HCT116 (cell line): ENCODE data around the gene COBLL1. TPM values are rescaled to one million over a fixed set of nuclear protein-coding genes. Genes with fewer than 3 reads are reported as not detected.

Experiments
- ATAC-seq: fragments of 200-7000 bp; cut with Tn5 transposase; 2 replicates; pipeline ENCODE4 v1.9.1; 2020; ENCODE audit warnings: mild to moderate bottlenecking, moderate library complexity
- BruUV-seq: library from RNA; stranded (reverse); fragments of 400-500 nt; replicated peaks from 2 replicates; lab custom pipeline; 2021; lab: Mats Ljungman, UMichigan
- CTCF ChIA-PET: fragments of 300-600 bp; sonication (Branson Sonifier 250); formaldehyde crosslinking; loops from one replicate; lab custom pipeline; 2021; ENCODE audit warnings: antibody characterized with exemption; lab: Charles Lee
- POLR2A ChIA-PET: fragments of 300-600, 350-600 bp; sonication (Branson Sonifier 250); formaldehyde crosslinking; loops from one replicate; lab custom pipeline; 2021; ENCODE audit warnings: antibody characterized with exemption; lab: Charles Lee
- RAD21 ChIA-PET, 2 experiments: fragments of 300-600 bp; sonication (Branson Sonifier 250); formaldehyde crosslinking; loops; one replicate each; lab custom pipeline; 2023; ENCODE audit warnings: low total read pairs in 2 of 2; ENCODE audit not compliant: uncharacterized antibody in 2 of 2, unreplicated experiment in 2 of 2, low non-redundant PET in 1 of 2; lab: Charles Lee
- DNase-seq: peaks from one replicate; pipeline ENCODE4 v3.0.0-alpha.2; 2010; ENCODE audit warnings: low read depth, low spot score
- H2AFZ ChIP-seq: fragments of 200-600 bp; shearing (Covaris generic), sonication (generic); 2 replicates; pipeline ENCODE4 v1.6.1; 2017; ENCODE audit warnings: low read depth, mixed run types, mixed read lengths, antibody characterized with exemption, low read length; ENCODE audit not compliant: poor library complexity, severe bottlenecking
- H3K27ac ChIP-seq: 2 replicates; pipeline ENCODE4 v1.5.1; 2012; ENCODE audit warnings: low read depth, low read length
- H3K27me3 ChIP-seq: fragments of 200-600 bp; sonication (generic); 2 replicates; pipeline ENCODE4 v1.6.1; 2016; ENCODE audit warnings: mixed run types, low read length, mixed read lengths; ENCODE audit not compliant: insufficient read depth
- H3K36me3 ChIP-seq, 2 experiments: fragments of 200-500 bp in 1 of 2; fragments of 200-600 bp in 1 of 2; sonication (Bioruptor generic) in 1 of 2; sonication (generic) in 1 of 2; 2 replicates each; pipeline versions ENCODE4 v1.5.1 to v1.6.1; 2014 to 2016; ENCODE audit warnings: low read length in 2 of 2, inconsistent platforms in 1 of 2, mixed read lengths in 1 of 2, mixed run types in 1 of 2; ENCODE audit not compliant: insufficient read depth in 2 of 2, control insufficient read depth in 1 of 2
- H3K4me1 ChIP-seq, 2 experiments: fragments of 200-600 bp in 1 of 2; sonication (generic) in 1 of 2; 2 replicates each; pipeline versions ENCODE4 v1.5.1 to v1.6.1; 2012 to 2017; ENCODE audit warnings: low read length in 2 of 2, inconsistent platforms in 1 of 2, mild to moderate bottlenecking in 1 of 2, mixed read lengths in 1 of 2, mixed run types in 1 of 2, moderate library complexity in 1 of 2; ENCODE audit not compliant: insufficient read depth in 2 of 2, control insufficient read depth in 1 of 2
- H3K4me2 ChIP-seq: fragments of 200-600 bp; sonication (generic); 2 replicates; pipeline ENCODE4 v1.6.1; 2017; ENCODE audit warnings: mixed run types, low read length, mixed read lengths
- H3K4me3 ChIP-seq, 2 experiments: fragments of 200-600 bp in 1 of 2; sonication (generic) in 1 of 2; replicated peaks in 1 of 2; 2 replicates each; pipeline ENCODE4 v1.5.1; 2011 to 2016; ENCODE audit warnings: low read length in 2 of 2, control low read depth in 1 of 2, low read depth in 1 of 2, mild to moderate bottlenecking in 1 of 2, mixed read lengths in 1 of 2, mixed run types in 1 of 2
- H3K79me2 ChIP-seq: fragments of 200-600 bp; sonication (generic); 2 replicates; pipeline ENCODE4 v1.6.1; 2017; ENCODE audit warnings: mild to moderate bottlenecking, mixed run types, low read length, moderate library complexity, mixed read lengths; ENCODE audit not compliant: insufficient read depth
- H3K9ac ChIP-seq: fragments of 200-600 bp; sonication (generic); 2 replicates; pipeline ENCODE4 v1.6.1; 2016; ENCODE audit warnings: low read length, mixed read lengths
- H3K9me2 ChIP-seq: fragments of 200-600 bp; sonication (generic), shearing (Covaris generic); 2 replicates; pipeline ENCODE4 v1.6.1; 2017; ENCODE audit warnings: mixed run types, mild to moderate bottlenecking, moderate library complexity; ENCODE audit not compliant: insufficient read depth
- H3K9me3 ChIP-seq, 2 experiments: fragments of 200-500 bp in 1 of 2; fragments of 200-600 bp in 1 of 2; sonication (Bioruptor generic) in 1 of 2; sonication (generic) in 1 of 2; 2 replicates each; pipeline ENCODE4 v1.6.1; 2014 to 2017; ENCODE audit warnings: low read length in 2 of 2, mixed read lengths in 2 of 2, inconsistent platforms in 1 of 2, low read depth in 1 of 2, mild to moderate bottlenecking in 1 of 2, mixed run types in 1 of 2, moderate library complexity in 1 of 2; ENCODE audit not compliant: control insufficient read depth in 1 of 2, insufficient read depth in 1 of 2
- H4K20me1 ChIP-seq: fragments of 200-600 bp; sonication (generic), shearing (Covaris generic); 2 replicates; pipeline ENCODE4 v1.6.1; 2017; ENCODE audit warnings: mixed run types, mild to moderate bottlenecking, moderate library complexity; ENCODE audit not compliant: insufficient read depth
- CBX3 ChIP-seq: IDR thresholded peaks from 2 replicates; pipeline ENCODE4 v1.6.1; 2012; ENCODE audit warnings: low read depth
- CEBPB ChIP-seq: IDR thresholded peaks from 2 replicates; pipeline ENCODE4 v1.6.1; 2012; ENCODE audit warnings: low read depth
- CTCF ChIP-seq, 3 experiments: fragments of 200-600 bp in 1 of 3; sonication (generic) in 1 of 3; IDR thresholded peaks in 2 of 3; conservative IDR thresholded peaks in 1 of 3; 2 replicates each; pipeline ENCODE4 v1.5.1; 2012 to 2017; ENCODE audit warnings: low read depth in 2 of 3, low read length in 2 of 3, antibody characterized with exemption in 1 of 3, borderline replicate concordance in 1 of 3, control low read depth in 1 of 3, mild to moderate bottlenecking in 1 of 3, mixed read lengths in 1 of 3, mixed run types in 1 of 3, moderate library complexity in 1 of 3; ENCODE audit not compliant: insufficient read depth in 1 of 3
- EGR1 ChIP-seq: IDR thresholded peaks from 2 replicates; pipeline ENCODE4 v1.6.1; 2012; ENCODE audit warnings: low read depth
- EZH2phosphoT487 ChIP-seq: fragments of 200-600 bp; IDR thresholded peaks from 2 replicates; pipeline ENCODE4 v1.6.1; 2018; ENCODE audit warnings: antibody characterized with exemption, borderline replicate concordance
- FOSL1 ChIP-seq: IDR thresholded peaks from 2 replicates; pipeline ENCODE4 v1.6.1; 2012; ENCODE audit warnings: low read depth
- JUND ChIP-seq: IDR thresholded peaks from 2 replicates; pipeline ENCODE4 v1.6.1; 2012
- MAX ChIP-seq: IDR thresholded peaks from 2 replicates; pipeline ENCODE4 v1.6.1; 2012
- POLR2AphosphoS5 ChIP-seq: IDR thresholded peaks from 2 replicates; pipeline ENCODE4 v1.6.1; 2011; ENCODE audit warnings: mild to moderate bottlenecking, low read depth, low read length, moderate library complexity
- RAD21 ChIP-seq: IDR thresholded peaks from 2 replicates; pipeline ENCODE4 v1.6.1; 2012; ENCODE audit warnings: low read depth, mild to moderate bottlenecking
- REST ChIP-seq: IDR thresholded peaks from 2 replicates; pipeline ENCODE4 v1.6.1; 2012; ENCODE audit warnings: low read depth
- SP1 ChIP-seq: IDR thresholded peaks from 2 replicates; pipeline ENCODE4 v1.6.1; 2012; ENCODE audit warnings: low read depth
- SRF ChIP-seq: IDR thresholded peaks from 2 replicates; pipeline ENCODE4 v1.6.1; 2012; ENCODE audit warnings: low read depth
- TCF7L2 ChIP-seq: IDR thresholded peaks from 2 replicates; pipeline ENCODE4 v1.7.0; 2011; ENCODE audit warnings: borderline replicate concordance, inconsistent platforms; ENCODE audit not compliant: insufficient read depth, insufficient read length; ENCODE audit errors: extremely low read depth
- YY1 ChIP-seq: IDR thresholded peaks from 2 replicates; pipeline ENCODE4 v1.6.1; 2011; ENCODE audit warnings: low read length, low read depth, moderate library complexity, mild to moderate bottlenecking; ENCODE audit not compliant: insufficient replicate concordance; ENCODE audit errors: extremely low read depth
- ZFX ChIP-seq: fragments of 450-650 bp; IDR thresholded peaks from 2 replicates; pipeline ENCODE4 v1.6.1; 2017
- ZNF274 ChIP-seq: fragments of 200-500 bp; sonication (Bioruptor generic); IDR thresholded peaks from 2 replicates; pipeline ENCODE4 v1.6.1; 2014; ENCODE audit warnings: mild to moderate bottlenecking, low read depth, low read length, inconsistent platforms
- intact Hi-C: fragments of 100-400 bp; cut with micrococcal nuclease; formaldehyde crosslinking; loops from 2 replicates; pipeline ENCODE4 v1.10.0; 2022
- total RNA-seq: library from RNA; stranded (reverse); gene quantifications from one replicate; pipeline ENCODE4 v1.2.1, GENCODE V29; 2021; ENCODE audit not compliant: unreplicated experiment

The COBLL1 gene
- total RNA-seq, 1 experiment from 2014 or later, result 3.6 TPM

- Histone ChIP-seq H4K20me1 (no peaks in the 10 kb centered on the region), H3K4me1 (no peaks in the 10 kb centered on the region), H3K79me2 (no peaks in the 10 kb centered on the region), H3K4me3 (no peak overlapping the region), H3K27ac (no peak overlapping the region), H3K36me3 (no peaks in the 10 kb centered on the region), H3K27me3 (no peaks in the 10 kb centered on the region)
- ATAC-seq (no peak), DNase-seq (no peak)
- intact Hi-C loops, result no loop called here
- ChIA-PET CTCF (no interaction called here), RAD21 (no interaction called here)
- TF ChIP-seq REST, result no peak
- no peak for TF ChIP-seq CTCF (IDR thresholded peaks at IDR 0.05 in 2 of 3, conservative IDR thresholded peaks at IDR 0.05 in 1 of 3; ENCODE audit: borderline replicate concordance in 1 of 3, insufficient read depth in 1 of 3, low read depth in 2 of 3, low read length in 2 of 3)
- no peak for TF ChIP-seq YY1
- no peak for TF ChIP-seq MAX
- no peak for TF ChIP-seq POLR2AphosphoS5
- no peak for TF ChIP-seq SRF
- no peak for TF ChIP-seq JUND
- no peak for TF ChIP-seq ZNF274
- TF ChIP-seq FOSL1, result no peak
- no peak for TF ChIP-seq RAD21
- TF ChIP-seq TCF7L2, result no peak
- TF ChIP-seq EZH2phosphoT487, result no peak
- no peak for TF ChIP-seq SP1
- no peak for TF ChIP-seq ZFX
- no peak for TF ChIP-seq EGR1
- no peak for TF ChIP-seq CEBPB
- TF ChIP-seq CBX3, result no peak
- TF ChIP-seq, all 23 proteins: peak for 0
- Histone ChIP-seq H2AFZ (no peak overlapping the region), H3K9me2 (no peaks in the 10 kb centered on the region), H3K9me3 (no peaks in the 10 kb centered on the region), H3K9ac (no peak overlapping the region), H3K4me2 (no peak overlapping the region)
- POLR2A ChIA-PET, result no interaction called here
- no TSS peak for BruUV-seq
Observed at GRCh38 chr2:164677271-164677670, 164.4 kb downstream of the COBLL1 start.
